ENCODE measurements around the gene ZC3H6. TPM values are rescaled to one million over a fixed set of nuclear protein-coding genes. Genes with fewer than 3 reads are reported as not detected.

ZC3H6 gene
- total RNA-seq, 4 donors from 2014 or later = 10.3 to 38.5 (median 14.3) TPM

GRCh38 chr2:112322919-112323318, 47.5 kb downstream of the ZC3H6 start:
- no peak for DNase-seq (ENCODE audit: low spot score in 2 of 2)
- H3K27ac ChIP-seq = no peak overlapping the region
- WGBS = 96% methylated on average over 3 of the region's 3 CpGs
- peaks cover 64% of the 10 kb centered on the region for H3K36me3 ChIP-seq
- TF ChIP-seq POLR2AphosphoS5 (IDR thresholded peaks at IDR 0.05) = no peak
- TF ChIP-seq POLR2A (IDR thresholded peaks at IDR 0.05) = no peak
- no peak for TF ChIP-seq EP300 (IDR thresholded peaks at IDR 0.05)
- no peak for TF ChIP-seq CTCF (IDR thresholded peaks at IDR 0.05)
- no peak overlapping the region for H3K4me3 ChIP-seq
- no peaks in the 10 kb centered on the region for H3K9me3 ChIP-seq
- H3K27me3 ChIP-seq = no peaks in the 10 kb centered on the region
- H3K4me1 ChIP-seq = no peaks in the 10 kb centered on the region

GRCh38 chr2:112332123-112332696, 56.8 kb downstream of the ZC3H6 start:
- Histone ChIP-seq H3K27ac (no peak overlapping the region), H3K4me3 (no peak overlapping the region), H3K4me1 (no peaks in the 10 kb centered on the region), H3K9me3 (no peaks in the 10 kb centered on the region), H3K36me3 (peaks cover 34% of the 10 kb centered on the region), H3K27me3 (no peaks in the 10 kb centered on the region)
- TF ChIP-seq POLR2A (IDR thresholded peaks at IDR 0.05) = no peak
- no peak for TF ChIP-seq CTCF (IDR thresholded peaks at IDR 0.05)
- TF ChIP-seq EP300 (IDR thresholded peaks at IDR 0.05) = no peak
- TF ChIP-seq POLR2AphosphoS5 (IDR thresholded peaks at IDR 0.05) = no peak
- DNase-seq (ENCODE audit: low spot score in 2 of 2) = no peak
- WGBS = 79% methylated on average over 5 of the region's 5 CpGs

GRCh38 chr2:112335600-112335999, 60.2 kb downstream of the ZC3H6 start:
- WGBS = 93% methylated on average over 1 of the region's 1 CpG
- TF ChIP-seq POLR2AphosphoS5 (IDR thresholded peaks at IDR 0.05) = no peak
- TF ChIP-seq POLR2A (IDR thresholded peaks at IDR 0.05) = no peak
- no peak for TF ChIP-seq CTCF (IDR thresholded peaks at IDR 0.05)
- no peak for TF ChIP-seq EP300 (IDR thresholded peaks at IDR 0.05)

GRCh38 chr2:112339986-112340385, 64.6 kb downstream of the ZC3H6 start:
- no peaks in the 10 kb centered on the region for H3K27me3 ChIP-seq
- no peaks in the 10 kb centered on the region for H3K9me3 ChIP-seq
- H3K4me3 ChIP-seq = no peak overlapping the region
- no peak for DNase-seq (ENCODE audit: low spot score in 2 of 2)
- H3K4me1 ChIP-seq = no peaks in the 10 kb centered on the region
- TF ChIP-seq EP300 (IDR thresholded peaks at IDR 0.05) = no peak
- no peak for TF ChIP-seq CTCF (IDR thresholded peaks at IDR 0.05)
- no peak for TF ChIP-seq POLR2A (IDR thresholded peaks at IDR 0.05)
- TF ChIP-seq POLR2AphosphoS5 (IDR thresholded peaks at IDR 0.05) = no peak
- no peak overlapping the region for H3K27ac ChIP-seq
- no peaks in the 10 kb centered on the region for H3K36me3 ChIP-seq
- WGBS = 72% methylated on average over 2 of the region's 2 CpGs

More at GRCh38 chr2:112335600-112335999, 60.2 kb downstream of the ZC3H6 start:
- Histone ChIP-seq H3K27ac (no peak overlapping the region), H3K4me1 (no peaks in the 10 kb centered on the region), H3K9me3 (no peaks in the 10 kb centered on the region), H3K4me3 (no peak overlapping the region), H3K27me3 (no peaks in the 10 kb centered on the region), H3K36me3 (peaks cover 15% of the 10 kb centered on the region)
- DNase-seq (ENCODE audit: low spot score in 2 of 2) = no peak

- H3K36me3 ChIP-seq = no peaks in the 10 kb centered on the region
Observed at GRCh38 chr2:112340475-112341267, 65.3 kb downstream of the ZC3H6 start.

More at GRCh38 chr2:112340475-112341267, 65.3 kb downstream of the ZC3H6 start:
- Histone ChIP-seq H3K27me3 (no peaks in the 10 kb centered on the region), H3K9me3 (no peaks in the 10 kb centered on the region), H3K4me3 (no peak overlapping the region), H3K4me1 (no peaks in the 10 kb centered on the region), H3K27ac (no peak overlapping the region)
- DNase-seq (ENCODE audit: low spot score in 2 of 2) = no peak
- no peak for TF ChIP-seq EP300 (IDR thresholded peaks at IDR 0.05)
- TF ChIP-seq CTCF (IDR thresholded peaks at IDR 0.05) = no peak
- TF ChIP-seq POLR2A (IDR thresholded peaks at IDR 0.05) = no peak
- TF ChIP-seq POLR2AphosphoS5 (IDR thresholded peaks at IDR 0.05) = no peak
- 77% methylated on average over 9 of the region's 9 CpGs for WGBS
